Endothelial cell (in vitro differentiated cells): ENCODE data around the gene LAP3. TPM values are rescaled to one million over a fixed set of nuclear protein-coding genes. Genes with fewer than 3 reads are reported as not detected.

ENCODE experiments used
- DNase-seq: peaks from one replicate; pipeline ENCODE4 v3.0.0; 2021; ENCODE audit warnings: low spot score
- H3K27ac Mint-ChIP-seq: one replicate; pipeline ENCODE4 v1.8.0; 2021; ENCODE audit warnings: mixed read lengths, inconsistent platforms; ENCODE audit not compliant: unreplicated experiment
- H3K27me3 Mint-ChIP-seq: one replicate; pipeline ENCODE4 v1.8.0; 2021; ENCODE audit warnings: mild to moderate bottlenecking, moderate library complexity, mixed read lengths, inconsistent platforms; ENCODE audit not compliant: unreplicated experiment
- H3K36me3 Mint-ChIP-seq: one replicate; pipeline ENCODE4 v1.8.0; 2021; ENCODE audit warnings: mild to moderate bottlenecking, low read depth, mixed read lengths, inconsistent platforms; ENCODE audit not compliant: unreplicated experiment
- H3K4me1 Mint-ChIP-seq: one replicate; pipeline ENCODE4 v1.8.0; 2021; ENCODE audit warnings: mild to moderate bottlenecking, mixed read lengths, inconsistent platforms; ENCODE audit not compliant: unreplicated experiment
- H3K4me3 Mint-ChIP-seq: one replicate; pipeline ENCODE4 v1.8.0; 2021; ENCODE audit warnings: mild to moderate bottlenecking, mixed read lengths, inconsistent platforms; ENCODE audit not compliant: unreplicated experiment
- H3K9me3 Mint-ChIP-seq: one replicate; pipeline ENCODE4 v1.8.0; 2021; ENCODE audit warnings: mixed read lengths, inconsistent platforms; ENCODE audit not compliant: unreplicated experiment
- total RNA-seq: library from RNA; stranded (reverse); fragmentation: NEBNext Ultra II Directional; extraction: Animal tissue kit (Norgen Biotek cat#: 25700); gene quantifications from one replicate; pipeline ENCODE4 v1.2.1, GENCODE V29; 2021; ENCODE audit not compliant: unreplicated experiment
- TF ChIP-seq, protein P1 (sequence below): fragments of 200-600 bp; sonication (generic); IDR thresholded peaks from one replicate; pipeline ENCODE4 v1.5.0; 2021; ENCODE audit warnings: antibody characterized with exemption; ENCODE audit not compliant: unreplicated experiment

Gene LAP3
- total RNA-seq, 1 donor from 2014 or later: 150 TPM

DNA sequence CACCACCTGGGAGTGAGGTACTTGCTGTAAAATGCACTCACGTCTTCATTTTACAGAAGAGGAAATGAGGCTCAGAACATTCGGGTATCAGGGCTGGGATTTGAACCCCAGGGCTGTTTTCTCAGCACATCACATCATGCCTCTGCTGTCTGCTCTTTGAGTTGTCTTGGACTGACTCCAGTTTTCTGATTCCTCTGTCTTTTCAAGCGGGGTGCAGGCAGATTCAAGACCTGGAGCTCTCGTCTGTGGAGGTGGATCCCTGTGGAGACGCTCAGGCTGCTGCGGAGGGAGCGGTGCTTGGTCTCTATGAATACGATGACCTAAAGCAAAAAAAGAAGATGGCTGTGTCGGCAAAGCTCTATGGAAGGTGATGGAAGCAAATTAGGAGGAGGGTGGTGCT lies 6.3 kb downstream of the LAP3 start:
- peaks cover 37% of the 10 kb centered on the region for H3K4me1 Mint-ChIP-seq
- H3K36me3 Mint-ChIP-seq: peaks cover 39% of the 10 kb centered on the region
- no peak for DNase-seq
- H3K9me3 Mint-ChIP-seq: no peaks in the 10 kb centered on the region
- H3K4me3 Mint-ChIP-seq: no peak overlapping the region
- H3K27me3 Mint-ChIP-seq: peaks cover 3% of the 10 kb centered on the region
- peak overlapping the region; percentile 61 for H3K27ac Mint-ChIP-seq
- TF ChIP-seq, protein P1, sequence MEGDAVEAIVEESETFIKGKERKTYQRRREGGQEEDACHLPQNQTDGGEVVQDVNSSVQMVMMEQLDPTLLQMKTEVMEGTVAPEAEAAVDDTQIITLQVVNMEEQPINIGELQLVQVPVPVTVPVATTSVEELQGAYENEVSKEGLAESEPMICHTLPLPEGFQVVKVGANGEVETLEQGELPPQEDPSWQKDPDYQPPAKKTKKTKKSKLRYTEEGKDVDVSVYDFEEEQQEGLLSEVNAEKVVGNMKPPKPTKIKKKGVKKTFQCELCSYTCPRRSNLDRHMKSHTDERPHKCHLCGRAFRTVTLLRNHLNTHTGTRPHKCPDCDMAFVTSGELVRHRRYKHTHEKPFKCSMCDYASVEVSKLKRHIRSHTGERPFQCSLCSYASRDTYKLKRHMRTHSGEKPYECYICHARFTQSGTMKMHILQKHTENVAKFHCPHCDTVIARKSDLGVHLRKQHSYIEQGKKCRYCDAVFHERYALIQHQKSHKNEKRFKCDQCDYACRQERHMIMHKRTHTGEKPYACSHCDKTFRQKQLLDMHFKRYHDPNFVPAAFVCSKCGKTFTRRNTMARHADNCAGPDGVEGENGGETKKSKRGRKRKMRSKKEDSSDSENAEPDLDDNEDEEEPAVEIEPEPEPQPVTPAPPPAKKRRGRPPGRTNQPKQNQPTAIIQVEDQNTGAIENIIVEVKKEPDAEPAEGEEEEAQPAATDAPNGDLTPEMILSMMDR: no peak

DNA sequence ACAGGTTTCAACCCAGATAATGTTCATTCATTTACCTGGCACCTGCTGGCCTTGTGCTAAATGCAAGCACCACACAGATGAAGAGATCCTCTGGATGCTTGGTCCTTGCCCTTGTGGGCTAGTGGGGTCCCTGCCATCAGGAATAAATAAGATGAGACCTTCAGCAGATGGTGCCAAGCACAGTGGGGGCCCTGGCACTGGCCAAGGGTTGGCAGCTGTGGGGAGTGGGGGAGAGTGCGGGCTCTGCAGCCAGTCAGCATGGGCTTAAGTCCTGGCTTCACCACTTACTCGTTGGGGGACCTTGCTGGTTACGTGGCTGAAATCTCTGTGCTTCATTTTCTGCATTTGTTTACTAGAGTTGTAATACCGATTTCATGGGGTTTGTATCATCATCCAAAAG lies 6.9 kb downstream of the LAP3 start:
- Mint-ChIP-seq H3K4me3 (peak overlapping the region; percentile 48), H3K4me1 (peaks cover 31% of the 10 kb centered on the region), H3K27me3 (peaks cover 3% of the 10 kb centered on the region), H3K9me3 (no peaks in the 10 kb centered on the region), H3K27ac (no peak overlapping the region), H3K36me3 (peaks cover 44% of the 10 kb centered on the region)
- TF ChIP-seq, protein P1: no peak
- DNase-seq: no peak

DNA sequence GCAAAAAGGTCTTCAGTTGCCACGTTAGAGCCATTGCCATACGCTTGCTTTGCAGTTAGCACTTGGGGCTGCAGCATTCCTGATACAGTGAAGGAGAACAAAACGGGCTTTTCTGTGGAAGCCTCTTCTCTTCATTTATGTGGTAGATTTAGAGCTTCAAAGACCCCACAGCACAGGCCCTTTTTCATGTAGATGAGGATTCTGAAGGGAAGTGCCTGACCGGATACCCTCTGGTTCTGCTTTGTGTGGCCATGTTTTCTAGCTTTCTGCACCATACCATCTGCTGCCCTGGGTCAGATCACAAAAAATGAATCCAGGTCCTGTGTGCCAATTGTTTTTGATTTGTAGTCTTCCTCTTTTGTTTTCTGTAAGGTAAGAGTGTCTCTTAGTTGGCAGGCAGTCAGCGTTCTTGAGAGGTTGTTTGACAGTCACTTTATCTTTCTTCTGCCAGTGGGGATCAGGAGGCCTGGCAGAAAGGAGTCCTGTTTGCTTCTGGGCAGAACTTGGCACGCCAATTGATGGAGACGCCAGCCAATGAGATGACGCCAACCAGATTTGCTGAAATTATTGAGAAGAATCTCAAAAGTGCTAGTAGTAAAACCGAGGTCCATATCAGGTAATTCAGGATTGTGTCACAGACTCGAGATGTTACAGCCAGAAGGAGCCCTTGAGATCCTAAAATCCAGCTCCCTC lies 7.7 kb downstream of the LAP3 start:
- DNase-seq: no peak
- Mint-ChIP-seq H3K27me3 (peaks cover 3% of the 10 kb centered on the region), H3K27ac (no peak overlapping the region), H3K9me3 (no peaks in the 10 kb centered on the region), H3K4me3 (no peak overlapping the region), H3K4me1 (peaks cover 25% of the 10 kb centered on the region), H3K36me3 (peaks cover 49% of the 10 kb centered on the region)
- TF ChIP-seq, protein P1: no peak

- TF ChIP-seq, protein P1: no peak
Observed at GRCh38 chr4:17587094-17587822, 10.3 kb downstream of the LAP3 start.

GRCh38 chr4:17589355-17589754 lies 12.4 kb downstream of the LAP3 start:
- Mint-ChIP-seq H3K9me3 (no peaks in the 10 kb centered on the region), H3K4me3 (no peak overlapping the region), H3K36me3 (peaks cover 48% of the 10 kb centered on the region), H3K4me1 (peaks cover 10% of the 10 kb centered on the region), H3K27me3 (no peaks in the 10 kb centered on the region), H3K27ac (no peak overlapping the region)
- DNase-seq: no peak
- TF ChIP-seq, protein P1: no peak

More at GRCh38 chr4:17587094-17587822, 10.3 kb downstream of the LAP3 start:
- Mint-ChIP-seq H3K36me3 (peaks cover 51% of the 10 kb centered on the region), H3K4me1 (peaks cover 12% of the 10 kb centered on the region), H3K4me3 (no peak overlapping the region), H3K9me3 (no peaks in the 10 kb centered on the region), H3K27me3 (no peaks in the 10 kb centered on the region), H3K27ac (no peak overlapping the region)
- DNase-seq: no peak
